HG03558 (cell line): ENCODE measurements around the gene SPTAN1.
"Not testable (repeated sequence)": the region's sequence is repeated elsewhere in the genome, so short reads cannot be mapped to it uniquely, and the experiment has no call there.

ENCODE experiments used
- ATAC-seq: cut with Tn5 transposase; IDR thresholded peaks from one replicate; pipeline ENCODE4 v1.9.1; 2021; ENCODE audit warnings: moderate number of reproducible peaks; ENCODE audit not compliant: unreplicated experiment; ENCODE audit errors: extremely low read depth

The SPTAN1 gene

GRCh38 chr9:128653908-128654307 is 101.5 kb downstream of the SPTAN1 start:
- ATAC-seq: no peak

GRCh38 chr9:128654481-128654880 is 102.1 kb downstream of the SPTAN1 start:
- ATAC-seq: no peak

- ATAC-seq: peak; percentile 54
These were observed 104.3 kb downstream of the SPTAN1 start, which contains the start of gene DYNC2I2 for GRCh38 chr9:128656416-128657343. Gene DYNC2I2, minus strand, starts transcription at chr9:128656847. Its CDS starts 121 bp downstream, at chr9:128656726.

- ATAC-seq: no peak
These were observed 104.9 kb downstream of the SPTAN1 start for GRCh38 chr9:128657344-128657704.

- no peak for ATAC-seq
These were observed 105.4 kb downstream of the SPTAN1 start for GRCh38 chr9:128657796-128658195.

- not testable (repeated sequence) for ATAC-seq
These were observed 114.1 kb downstream of the SPTAN1 start for GRCh38 chr9:128666481-128666941.

GRCh38 chr9:128669786-128670185 is 117.4 kb downstream of the SPTAN1 start:
- no peak for ATAC-seq

- no peak for ATAC-seq
These were observed 123.0 kb downstream of the SPTAN1 start for GRCh38 chr9:128675382-128675781.

GRCh38 chr9:128677794-128678193 is 125.4 kb downstream of the SPTAN1 start:
- ATAC-seq: no peak
